Measurements from ENCODE around the gene RGS6. TPM values are rescaled to one million over a fixed set of nuclear protein-coding genes. Genes with fewer than 3 reads are reported as not detected.

RGS6 gene
- total RNA-seq, 2 experiments from 2014 or later, result 1.5 to 3.1 TPM

DNA sequence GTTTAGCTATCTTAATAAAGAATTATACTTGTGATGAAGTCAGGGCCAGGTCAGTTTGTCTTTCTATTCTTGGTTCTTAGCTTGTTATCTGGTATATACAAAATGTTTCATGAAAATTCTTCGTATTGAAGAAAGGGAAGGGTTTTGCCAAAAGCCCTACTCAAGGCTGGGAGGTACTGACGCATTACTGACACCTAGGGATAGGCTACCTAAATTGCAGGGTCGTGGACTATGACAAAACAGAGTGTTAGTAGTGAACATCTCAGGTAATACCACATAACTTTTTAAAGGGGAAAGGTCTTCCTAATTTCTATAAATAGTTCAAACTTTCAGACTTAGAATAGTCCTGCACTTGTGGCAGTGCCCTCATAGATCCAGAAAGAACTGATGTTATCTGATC is 246.3 kb downstream of the RGS6 start:
- Mint-ChIP-seq H3K27ac (no peak overlapping the region), H3K4me3 (no peak overlapping the region), H3K36me3 (no peaks in the 10 kb centered on the region), H3K27me3 (peaks cover 12% of the 10 kb centered on the region), H3K9me3 (ENCODE audit: low read depth) (peaks cover 3% of the 10 kb centered on the region), H3K4me1 (no peaks in the 10 kb centered on the region)
- DNase-seq (no peak), ATAC-seq (no peak)
- CTCF ChIA-PET, result no interaction called here

DNA sequence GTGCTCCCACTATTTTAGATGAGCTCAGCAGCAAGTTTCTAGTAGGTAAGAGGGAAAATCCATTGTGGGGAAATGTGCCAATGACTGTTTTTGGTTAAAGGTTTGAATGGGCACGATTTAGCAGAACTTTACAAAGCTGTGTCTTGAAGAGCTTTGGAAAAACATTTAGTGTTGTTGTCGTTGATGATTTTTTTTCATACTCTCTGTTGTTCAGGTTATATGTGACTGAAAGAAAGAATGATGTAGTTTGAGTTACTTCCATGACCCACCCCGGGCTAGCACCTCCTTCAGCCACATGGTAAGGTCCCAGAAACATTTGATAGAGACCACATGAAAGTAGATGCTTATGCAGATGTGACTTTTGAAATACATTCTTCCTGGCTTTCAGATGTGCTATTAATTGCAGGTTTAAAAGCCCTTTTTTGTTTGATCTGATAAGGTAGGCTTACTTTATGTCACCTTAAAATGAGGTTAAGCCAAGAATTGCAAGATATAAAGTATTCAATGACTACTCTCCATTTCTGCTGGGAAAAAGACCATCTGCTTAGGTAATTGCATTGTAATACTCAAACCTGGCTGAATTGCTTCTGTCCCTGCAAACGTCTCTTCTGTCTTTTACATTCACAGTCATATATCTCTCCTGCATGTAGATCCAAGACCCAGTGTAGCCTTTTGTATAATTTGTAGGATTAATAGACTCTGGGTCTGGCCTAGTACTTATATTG is 250.6 kb downstream of the RGS6 start:
- Mint-ChIP-seq H3K27me3 (peaks cover 25% of the 10 kb centered on the region), H3K36me3 (no peaks in the 10 kb centered on the region), H3K27ac (no peak overlapping the region), H3K9me3 (ENCODE audit: low read depth) (peaks cover 3% of the 10 kb centered on the region), H3K4me1 (no peaks in the 10 kb centered on the region), H3K4me3 (no peak overlapping the region)
- ATAC-seq, result no peak
- CTCF ChIA-PET, result interaction anchor here (1.5 kb wide), 1 partner anchor 16 kb away, joined by 3 read pairs; no protein-coding TSS in a partner anchor
- DNase-seq, result no peak

DNA sequence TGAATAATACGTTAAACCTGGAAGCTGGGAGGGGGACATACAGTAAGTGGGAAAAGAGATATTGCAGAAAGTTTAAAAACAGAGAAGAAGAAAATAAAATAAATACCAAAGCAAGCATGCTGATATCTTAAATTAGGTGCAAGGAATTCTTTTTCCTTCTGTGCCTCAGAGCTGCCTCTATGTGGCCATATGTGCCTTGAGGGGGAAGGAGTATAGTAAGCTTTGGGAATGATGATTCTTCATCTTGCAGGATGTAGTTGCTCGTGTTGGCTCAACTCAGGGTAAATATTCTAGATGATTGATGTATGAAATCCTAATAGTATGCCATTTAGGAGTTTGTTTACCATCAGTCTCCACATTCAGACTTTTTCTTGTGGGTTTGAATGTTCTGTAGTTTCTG is 251.4 kb downstream of the RGS6 start:
- peaks cover 26% of the 10 kb centered on the region for H3K27me3 Mint-ChIP-seq
- ATAC-seq, result no peak

DNA sequence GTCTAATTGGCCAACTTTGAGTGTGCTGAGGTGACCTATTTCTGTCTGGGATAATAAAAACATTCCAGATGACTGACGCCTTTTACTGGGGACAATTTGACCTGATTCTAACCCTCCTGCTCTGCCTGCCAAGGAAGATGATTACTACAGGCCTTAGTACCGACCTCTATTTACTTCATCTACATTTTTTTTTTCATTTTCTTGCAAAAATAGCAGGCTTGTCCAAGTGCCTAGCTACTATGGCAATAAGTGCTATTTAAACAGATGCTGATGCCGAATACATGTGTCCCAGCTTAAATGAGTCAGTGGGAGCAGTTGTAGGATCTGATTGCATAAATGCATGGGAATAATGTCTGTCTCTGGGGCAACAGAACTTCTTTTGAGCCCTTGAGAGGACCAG is 254.3 kb downstream of the RGS6 start:
- Mint-ChIP-seq H3K36me3 (no peaks in the 10 kb centered on the region), H3K9me3 (ENCODE audit: low read depth) (no peaks in the 10 kb centered on the region), H3K27ac (no peak overlapping the region), H3K4me3 (no peak overlapping the region), H3K4me1 (no peaks in the 10 kb centered on the region), H3K27me3 (peaks cover 21% of the 10 kb centered on the region)
- DNase-seq (no peak), ATAC-seq (no peak)
- CTCF ChIA-PET, result no interaction called here

More for the DNA sequence above, 251.4 kb downstream of the RGS6 start:
- Mint-ChIP-seq H3K4me3 (no peak overlapping the region), H3K27ac (no peak overlapping the region), H3K9me3 (ENCODE audit: low read depth) (peaks cover under 1% of the 10 kb centered on the region), H3K4me1 (no peaks in the 10 kb centered on the region), H3K36me3 (no peaks in the 10 kb centered on the region)
- CTCF ChIA-PET, result interaction anchor here (1.5 kb wide), 1 partner anchor 16 kb away, joined by 3 read pairs; no protein-coding TSS in a partner anchor
- DNase-seq, result no peak

DNA sequence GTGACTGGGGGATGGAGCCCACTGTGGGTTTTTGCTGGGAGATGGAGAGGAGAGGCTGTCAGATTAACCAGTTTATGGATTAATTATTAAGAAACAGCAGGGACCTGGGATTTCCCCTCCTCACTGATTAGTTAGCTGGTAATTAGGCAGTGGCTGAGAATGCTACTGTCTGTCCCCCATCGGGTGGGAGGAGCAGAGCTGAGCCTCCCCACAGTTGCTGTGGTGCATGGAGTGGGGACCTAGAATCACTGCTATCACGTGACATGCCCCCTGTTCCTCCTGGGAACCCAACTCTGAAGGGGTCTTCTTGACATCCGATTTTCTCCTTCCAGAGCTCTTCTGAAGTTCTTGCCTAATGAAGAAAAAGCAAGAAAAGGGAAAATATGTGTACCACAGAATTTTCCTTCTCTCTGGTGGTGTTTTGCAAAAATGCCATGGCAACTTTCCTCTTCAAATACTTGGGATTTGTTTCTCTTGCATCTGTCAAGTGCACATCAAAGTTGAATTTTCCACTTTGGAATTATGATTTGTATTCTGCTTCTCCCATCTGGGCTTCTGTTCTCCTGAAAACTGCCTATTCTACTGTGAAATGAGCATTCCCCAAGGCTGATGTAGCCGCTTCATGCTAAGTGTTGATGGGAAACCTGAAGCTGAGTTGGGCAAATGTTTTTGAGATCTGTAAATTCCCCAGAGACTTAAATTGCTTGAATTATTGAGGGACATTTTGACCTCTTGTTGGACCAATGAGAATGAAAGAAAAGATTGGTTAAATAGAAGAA is 264.2 kb downstream of the RGS6 start:
- H3K4me3 Mint-ChIP-seq, result no peak overlapping the region
- DNase-seq (no peak), ATAC-seq (no peak)
- no peaks in the 10 kb centered on the region for H3K9me3 Mint-ChIP-seq (ENCODE audit: low read depth)
- H3K36me3 Mint-ChIP-seq, result no peaks in the 10 kb centered on the region
- H3K27me3 Mint-ChIP-seq, result peaks cover 12% of the 10 kb centered on the region
- CTCF ChIA-PET, result no interaction called here
- H3K4me1 Mint-ChIP-seq, result no peaks in the 10 kb centered on the region
- no peak overlapping the region for H3K27ac Mint-ChIP-seq

DNA sequence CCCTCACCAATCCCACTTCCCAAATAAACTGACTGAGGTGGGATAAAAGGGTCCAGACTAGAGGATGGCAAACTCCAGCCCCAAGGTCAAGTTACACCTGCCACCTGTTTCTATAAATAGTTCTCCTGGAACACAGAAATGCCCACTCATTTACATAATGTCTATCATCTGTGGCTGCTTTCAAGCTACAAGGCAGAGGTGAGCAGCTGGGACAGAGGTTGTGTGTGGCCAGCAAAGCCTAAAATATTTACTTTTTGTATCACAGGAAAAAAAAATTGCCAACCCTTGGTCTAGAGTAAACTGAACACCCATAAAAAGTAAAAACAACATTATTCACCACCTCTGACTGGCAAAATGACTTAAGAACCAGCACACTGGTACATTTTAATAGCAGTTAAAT is 269.4 kb downstream of the RGS6 start:
- Mint-ChIP-seq H3K36me3 (no peaks in the 10 kb centered on the region), H3K4me3 (no peak overlapping the region), H3K27ac (no peak overlapping the region), H3K27me3 (peaks cover 16% of the 10 kb centered on the region), H3K4me1 (no peaks in the 10 kb centered on the region), H3K9me3 (ENCODE audit: low read depth) (no peaks in the 10 kb centered on the region)
- ATAC-seq (no peak), DNase-seq (no peak)
- CTCF ChIA-PET, result no interaction called here

DNA sequence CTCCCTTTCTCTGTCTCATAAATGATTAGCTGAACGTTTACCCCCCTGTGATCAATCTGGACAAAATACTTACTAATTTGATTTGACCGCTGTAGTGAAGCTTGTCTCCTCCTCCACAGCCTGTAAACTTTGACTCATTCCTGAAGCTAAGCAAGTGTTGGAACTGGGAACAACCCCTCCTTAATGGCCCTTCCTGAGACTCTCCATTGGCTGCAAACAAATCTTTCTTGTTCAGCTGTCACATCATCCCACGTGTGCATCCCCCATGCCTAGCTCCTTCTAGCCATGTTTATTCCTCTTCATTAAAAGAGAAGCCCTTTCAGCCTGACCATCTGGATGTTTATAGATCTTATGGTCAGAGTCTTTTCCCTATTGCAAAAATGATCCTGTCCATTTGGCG is 281.2 kb downstream of the RGS6 start:
- CTCF ChIA-PET, result no interaction called here
- peaks cover 20% of the 10 kb centered on the region for H3K27me3 Mint-ChIP-seq
- no peaks in the 10 kb centered on the region for H3K4me1 Mint-ChIP-seq
- no peak overlapping the region for H3K4me3 Mint-ChIP-seq
- H3K9me3 Mint-ChIP-seq (ENCODE audit: low read depth), result no peaks in the 10 kb centered on the region
- no peak for ATAC-seq
- H3K27ac Mint-ChIP-seq, result no peak overlapping the region
- DNase-seq, result no peak
- H3K36me3 Mint-ChIP-seq, result no peaks in the 10 kb centered on the region

DNA sequence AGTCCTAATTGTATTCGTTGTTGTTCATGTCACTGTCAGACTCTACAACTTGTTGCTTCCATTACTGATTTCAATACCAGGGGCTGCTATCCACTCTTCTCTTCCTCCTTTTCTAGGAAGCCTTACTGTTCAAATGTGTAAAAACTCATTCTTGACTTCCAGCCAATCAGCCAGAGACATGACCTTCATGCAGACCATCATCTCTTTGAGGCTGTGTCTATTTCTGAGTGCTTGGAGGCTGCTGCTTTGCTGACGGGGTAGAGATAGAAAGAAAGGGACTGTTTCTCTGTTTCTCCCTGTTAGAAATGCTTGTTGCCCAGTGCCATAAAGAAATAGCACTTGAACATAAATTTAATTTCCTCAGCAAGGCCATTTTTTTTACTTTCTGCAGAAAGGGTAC is 282.9 kb downstream of the RGS6 start:
- H3K4me3 Mint-ChIP-seq, result no peak overlapping the region
- no peak for ATAC-seq
- no peaks in the 10 kb centered on the region for H3K36me3 Mint-ChIP-seq

DNA sequence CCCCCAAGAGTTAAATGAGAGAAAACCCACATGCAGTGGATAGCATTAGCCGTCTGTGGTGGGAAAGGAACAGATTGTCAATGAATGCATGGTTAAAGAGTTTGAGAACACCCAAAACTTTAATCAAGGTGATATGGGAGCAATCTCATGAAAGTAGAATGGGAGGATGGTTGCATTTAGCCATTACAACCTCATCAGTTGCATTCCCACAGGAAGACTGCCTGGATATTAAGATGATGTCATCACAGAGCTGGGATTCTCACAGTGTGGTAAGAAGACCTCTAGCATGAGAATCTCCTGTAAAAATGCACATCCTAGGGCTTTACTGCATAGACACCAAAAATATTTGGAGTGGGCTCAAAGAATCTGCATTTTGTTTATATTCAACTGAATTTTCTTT is 284.9 kb downstream of the RGS6 start:
- H3K9me3 Mint-ChIP-seq (ENCODE audit: low read depth), result no peaks in the 10 kb centered on the region
- CTCF ChIA-PET, result no interaction called here
- no peaks in the 10 kb centered on the region for H3K4me1 Mint-ChIP-seq
- no peak for DNase-seq
- ATAC-seq, result no peak
- no peaks in the 10 kb centered on the region for H3K36me3 Mint-ChIP-seq
- peaks cover 5% of the 10 kb centered on the region for H3K27me3 Mint-ChIP-seq
- H3K4me3 Mint-ChIP-seq, result no peak overlapping the region
- no peak overlapping the region for H3K27ac Mint-ChIP-seq

More for the DNA sequence above, 282.9 kb downstream of the RGS6 start:
- no peak for DNase-seq
- CTCF ChIA-PET, result no interaction called here
- no peak overlapping the region for H3K27ac Mint-ChIP-seq
- H3K4me1 Mint-ChIP-seq, result no peaks in the 10 kb centered on the region
- peaks cover 16% of the 10 kb centered on the region for H3K27me3 Mint-ChIP-seq
- no peaks in the 10 kb centered on the region for H3K9me3 Mint-ChIP-seq (ENCODE audit: low read depth)

DNA sequence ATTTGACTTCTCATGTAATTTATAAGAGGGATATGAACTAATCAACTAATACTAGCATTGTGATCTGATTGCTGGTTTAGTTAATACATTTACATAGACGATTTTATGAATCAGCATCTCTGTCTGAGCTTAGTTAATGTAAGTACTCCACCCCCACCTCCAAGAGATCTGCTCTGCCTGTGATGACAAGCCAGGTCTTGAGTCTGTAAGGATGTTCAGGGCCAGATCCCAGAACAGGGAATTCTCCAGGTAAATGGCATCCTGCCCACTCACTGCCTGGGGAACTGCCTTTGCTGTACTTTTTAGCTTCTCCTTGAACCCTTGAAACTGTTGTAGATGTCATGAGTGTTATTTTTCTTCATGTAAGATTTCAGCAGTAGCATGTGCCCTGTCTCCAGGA is 289.8 kb downstream of the RGS6 start:
- Mint-ChIP-seq H3K9me3 (ENCODE audit: low read depth) (no peaks in the 10 kb centered on the region), H3K27ac (no peak overlapping the region), H3K4me1 (no peaks in the 10 kb centered on the region), H3K4me3 (no peak overlapping the region), H3K27me3 (peaks cover 10% of the 10 kb centered on the region), H3K36me3 (no peaks in the 10 kb centered on the region)
- ATAC-seq (no peak), DNase-seq (no peak)
- CTCF ChIA-PET, result no interaction called here

DNA sequence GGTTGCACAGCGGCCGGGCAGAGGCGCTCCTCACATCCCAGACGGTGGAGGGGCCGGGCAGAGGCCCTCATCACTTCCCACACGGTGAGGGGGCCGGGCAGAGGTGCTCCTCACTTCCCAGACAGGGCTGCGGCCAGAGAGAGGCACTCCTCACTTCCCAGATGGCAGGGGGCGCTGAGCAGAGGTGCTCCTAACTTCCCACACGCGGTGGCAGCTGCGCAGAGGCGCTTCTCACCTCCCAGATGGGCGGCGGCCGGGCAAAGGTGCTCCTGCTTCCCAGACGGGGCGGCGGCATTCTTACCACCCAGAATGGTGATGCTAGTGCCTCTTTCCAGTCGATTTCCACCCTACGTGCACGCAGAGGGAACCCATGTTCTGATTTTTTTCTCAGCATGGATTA is 304.4 kb downstream of the RGS6 start:
- no peak for ATAC-seq
- H3K27me3 Mint-ChIP-seq, result peaks cover 18% of the 10 kb centered on the region
- H3K27ac Mint-ChIP-seq, result no peak overlapping the region
- H3K9me3 Mint-ChIP-seq (ENCODE audit: low read depth), result no peaks in the 10 kb centered on the region
- no peaks in the 10 kb centered on the region for H3K36me3 Mint-ChIP-seq
- CTCF ChIA-PET, result no interaction called here
- no peak for DNase-seq
- peaks cover 4% of the 10 kb centered on the region for H3K4me1 Mint-ChIP-seq
- no peak overlapping the region for H3K4me3 Mint-ChIP-seq

DNA sequence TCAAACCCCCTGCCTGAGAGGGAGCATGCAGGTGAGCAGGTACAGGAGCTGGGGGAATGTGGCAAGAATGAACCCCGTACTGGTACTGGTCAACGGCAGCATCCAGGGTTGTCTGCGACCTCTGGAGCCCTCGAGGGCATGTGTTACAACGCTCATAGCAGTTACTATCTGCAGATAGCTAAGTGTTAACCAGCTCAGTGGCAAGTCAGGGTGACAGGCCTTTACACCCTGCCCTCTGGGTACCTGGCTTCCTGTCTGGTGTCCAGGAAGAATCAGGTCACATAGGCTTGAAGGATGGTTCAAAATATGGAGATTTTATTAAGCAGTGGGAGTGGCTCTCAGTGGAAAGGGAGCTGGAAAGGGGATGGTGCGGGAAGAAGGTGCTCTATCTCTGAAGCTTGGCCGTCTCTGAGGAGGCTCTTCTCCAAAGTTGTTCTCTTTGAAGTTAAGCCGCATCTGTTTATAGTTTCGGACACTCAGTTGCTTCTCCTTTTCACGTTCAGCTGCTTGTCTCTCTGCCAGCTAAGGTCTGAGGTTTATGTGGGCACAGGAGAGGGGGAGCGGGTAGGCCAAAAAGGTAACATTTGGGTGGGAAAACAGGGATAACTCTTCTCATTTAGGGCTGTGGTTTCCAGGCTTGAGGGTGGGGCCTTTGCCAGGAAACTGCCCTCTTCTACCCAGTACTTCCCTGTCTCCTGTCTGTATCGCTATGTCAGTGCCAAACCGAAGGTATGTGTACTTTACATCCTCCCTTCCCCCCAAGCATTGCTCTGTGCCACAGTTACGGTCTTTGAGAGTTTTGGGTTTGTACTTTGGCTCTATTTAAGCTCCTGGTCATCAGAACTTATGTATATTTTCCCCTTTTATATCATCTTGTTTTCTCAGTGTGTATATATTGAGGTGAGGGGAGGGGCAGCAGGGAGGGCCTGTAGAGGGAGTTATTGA is 305.8 kb downstream of the RGS6 start:
- DNase-seq (no peak), ATAC-seq (no peak)
- Mint-ChIP-seq H3K36me3 (no peaks in the 10 kb centered on the region), H3K4me3 (no peak overlapping the region), H3K9me3 (ENCODE audit: low read depth) (no peaks in the 10 kb centered on the region), H3K27ac (no peak overlapping the region), H3K4me1 (peaks cover 4% of the 10 kb centered on the region), H3K27me3 (peaks cover 13% of the 10 kb centered on the region)
- CTCF ChIA-PET, result no interaction called here
